Nephron progenitor cell (in vitro differentiated cells): ENCODE data around the gene RUNDC3A.
A peak's percentile ranks its signal among the peaks of the same experiment; 100 is the strongest.

Source experiments
- DNase-seq: peaks from one replicate; pipeline ENCODE4 v3.0.0; 2021
- H3K27ac Mint-ChIP-seq: 2 replicates; pipeline ENCODE4 v1.8.0; 2021; ENCODE audit warnings: mild to moderate bottlenecking, moderate library complexity, mixed read lengths
- H3K27me3 Mint-ChIP-seq: 2 replicates; pipeline ENCODE4 v1.8.0; 2021; ENCODE audit warnings: mild to moderate bottlenecking, low read depth, mixed read lengths; ENCODE audit not compliant: poor library complexity
- H3K36me3 Mint-ChIP-seq: 2 replicates; pipeline ENCODE4 v1.8.0; 2021; ENCODE audit warnings: low read depth, mixed read lengths
- H3K4me1 Mint-ChIP-seq: 2 replicates; pipeline ENCODE4 v1.8.0; 2021; ENCODE audit warnings: mixed read lengths
- H3K4me3 Mint-ChIP-seq: 2 replicates; pipeline ENCODE4 v1.8.0; 2021; ENCODE audit warnings: mild to moderate bottlenecking, moderate library complexity, mixed read lengths
- H3K9me3 Mint-ChIP-seq: 2 replicates; pipeline ENCODE4 v1.8.0; 2021; ENCODE audit warnings: mild to moderate bottlenecking, moderate library complexity, mixed read lengths
- TF ChIP-seq, protein P1 (sequence below): fragments of 200-600 bp; sonication (generic); IDR thresholded peaks from 2 replicates; pipeline ENCODE4 v1.5.0; 2021; ENCODE audit warnings: antibody characterized with exemption

The RUNDC3A gene

GRCh38 chr17:44331249-44331760, 22.9 kb downstream of the RUNDC3A start:
- peak; percentile 77 for DNase-seq
- TF ChIP-seq, protein P1, sequence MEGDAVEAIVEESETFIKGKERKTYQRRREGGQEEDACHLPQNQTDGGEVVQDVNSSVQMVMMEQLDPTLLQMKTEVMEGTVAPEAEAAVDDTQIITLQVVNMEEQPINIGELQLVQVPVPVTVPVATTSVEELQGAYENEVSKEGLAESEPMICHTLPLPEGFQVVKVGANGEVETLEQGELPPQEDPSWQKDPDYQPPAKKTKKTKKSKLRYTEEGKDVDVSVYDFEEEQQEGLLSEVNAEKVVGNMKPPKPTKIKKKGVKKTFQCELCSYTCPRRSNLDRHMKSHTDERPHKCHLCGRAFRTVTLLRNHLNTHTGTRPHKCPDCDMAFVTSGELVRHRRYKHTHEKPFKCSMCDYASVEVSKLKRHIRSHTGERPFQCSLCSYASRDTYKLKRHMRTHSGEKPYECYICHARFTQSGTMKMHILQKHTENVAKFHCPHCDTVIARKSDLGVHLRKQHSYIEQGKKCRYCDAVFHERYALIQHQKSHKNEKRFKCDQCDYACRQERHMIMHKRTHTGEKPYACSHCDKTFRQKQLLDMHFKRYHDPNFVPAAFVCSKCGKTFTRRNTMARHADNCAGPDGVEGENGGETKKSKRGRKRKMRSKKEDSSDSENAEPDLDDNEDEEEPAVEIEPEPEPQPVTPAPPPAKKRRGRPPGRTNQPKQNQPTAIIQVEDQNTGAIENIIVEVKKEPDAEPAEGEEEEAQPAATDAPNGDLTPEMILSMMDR: peak; percentile 80
- Mint-ChIP-seq H3K27ac (no peak overlapping the region), H3K4me1 (peaks cover 5% of the 10 kb centered on the region), H3K4me3 (no peak overlapping the region), H3K36me3 (no peaks in the 10 kb centered on the region), H3K9me3 (no peaks in the 10 kb centered on the region), H3K27me3 (peaks cover 19% of the 10 kb centered on the region)

DNA sequence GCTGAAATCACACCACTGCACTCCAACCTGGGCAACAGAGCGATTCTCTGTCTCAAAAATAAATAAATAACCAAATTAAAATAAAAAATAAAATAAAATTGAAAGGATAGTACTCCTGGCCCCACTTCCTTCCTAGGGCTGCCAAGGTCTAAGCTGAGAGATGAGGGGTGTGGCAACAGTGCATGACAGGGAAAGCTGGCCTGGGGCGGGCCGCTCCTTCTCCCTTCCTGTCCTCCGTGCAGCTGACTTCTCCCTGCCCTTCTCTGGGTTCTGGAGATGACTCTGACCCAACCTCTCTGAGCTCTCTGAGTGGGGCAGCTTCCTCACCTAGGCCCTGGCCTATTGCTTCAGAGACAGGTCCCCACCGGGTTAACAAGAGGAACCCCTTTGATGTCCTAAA, 25.0 kb downstream of the RUNDC3A start:
- no peaks in the 10 kb centered on the region for H3K36me3 Mint-ChIP-seq
- peaks cover 20% of the 10 kb centered on the region for H3K27me3 Mint-ChIP-seq
- TF ChIP-seq, protein P1: no peak
- no peaks in the 10 kb centered on the region for H3K9me3 Mint-ChIP-seq
- no peak overlapping the region for H3K27ac Mint-ChIP-seq
- no peak overlapping the region for H3K4me3 Mint-ChIP-seq
- peaks cover 16% of the 10 kb centered on the region for H3K4me1 Mint-ChIP-seq
- DNase-seq: no peak

DNA sequence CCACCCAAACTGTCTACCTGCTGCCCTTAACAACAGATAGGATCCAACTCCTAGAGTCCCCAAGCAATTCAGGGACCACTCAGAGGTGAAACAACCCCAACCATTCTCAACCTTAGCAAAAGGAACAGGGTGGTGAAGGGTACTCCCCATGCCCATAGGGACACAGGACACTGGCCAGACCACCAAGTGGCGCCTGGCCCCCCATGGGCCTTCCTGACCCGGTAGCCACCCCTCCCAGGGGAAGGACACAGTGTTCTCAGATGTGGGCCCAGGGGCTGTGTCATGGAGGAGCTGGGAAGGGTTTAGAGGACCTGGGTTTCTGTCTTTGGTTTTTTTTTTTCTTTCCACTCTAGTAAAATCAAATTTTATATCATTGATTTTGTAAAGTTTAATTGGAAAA, 25.9 kb downstream of the RUNDC3A start:
- no peak overlapping the region for H3K4me3 Mint-ChIP-seq
- no peaks in the 10 kb centered on the region for H3K36me3 Mint-ChIP-seq
- H3K27me3 Mint-ChIP-seq: peaks cover 18% of the 10 kb centered on the region
- H3K27ac Mint-ChIP-seq: no peak overlapping the region
- DNase-seq: no peak
- TF ChIP-seq, protein P1: no peak
- H3K4me1 Mint-ChIP-seq: peaks cover 18% of the 10 kb centered on the region
- no peaks in the 10 kb centered on the region for H3K9me3 Mint-ChIP-seq

DNA sequence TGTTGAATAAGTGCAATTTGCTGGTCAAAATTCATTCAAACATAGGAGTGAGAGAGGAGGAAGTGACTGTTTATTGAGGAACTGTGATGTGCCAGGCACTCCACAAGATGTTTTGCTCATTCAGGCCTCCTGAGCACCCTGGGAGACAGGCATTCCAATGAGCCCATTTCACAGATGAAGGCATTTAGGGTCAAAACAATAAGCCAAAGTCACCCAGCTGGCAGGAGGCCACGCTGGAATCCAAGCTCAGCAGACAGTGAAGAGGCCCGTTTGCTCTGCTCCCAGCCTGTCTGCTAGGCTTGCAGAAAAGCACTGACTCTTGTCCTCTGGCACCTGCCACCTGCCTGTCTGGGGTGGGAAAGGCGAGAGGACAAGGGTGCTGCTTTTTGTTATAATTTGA, 26.3 kb downstream of the RUNDC3A start:
- no peak overlapping the region for H3K27ac Mint-ChIP-seq
- no peak overlapping the region for H3K4me3 Mint-ChIP-seq
- no peaks in the 10 kb centered on the region for H3K36me3 Mint-ChIP-seq
- DNase-seq: no peak
- TF ChIP-seq, protein P1: no peak
- H3K4me1 Mint-ChIP-seq: peaks cover 18% of the 10 kb centered on the region
- no peaks in the 10 kb centered on the region for H3K9me3 Mint-ChIP-seq
- H3K27me3 Mint-ChIP-seq: peaks cover 18% of the 10 kb centered on the region

GRCh38 chr17:44335564-44335963, 27.2 kb downstream of the RUNDC3A start:
- H3K9me3 Mint-ChIP-seq: no peaks in the 10 kb centered on the region
- H3K4me1 Mint-ChIP-seq: peaks cover 18% of the 10 kb centered on the region
- no peak overlapping the region for H3K4me3 Mint-ChIP-seq
- no peak for DNase-seq
- H3K27me3 Mint-ChIP-seq: peaks cover 26% of the 10 kb centered on the region
- no peaks in the 10 kb centered on the region for H3K36me3 Mint-ChIP-seq
- TF ChIP-seq, protein P1: no peak
- H3K27ac Mint-ChIP-seq: no peak overlapping the region

DNA sequence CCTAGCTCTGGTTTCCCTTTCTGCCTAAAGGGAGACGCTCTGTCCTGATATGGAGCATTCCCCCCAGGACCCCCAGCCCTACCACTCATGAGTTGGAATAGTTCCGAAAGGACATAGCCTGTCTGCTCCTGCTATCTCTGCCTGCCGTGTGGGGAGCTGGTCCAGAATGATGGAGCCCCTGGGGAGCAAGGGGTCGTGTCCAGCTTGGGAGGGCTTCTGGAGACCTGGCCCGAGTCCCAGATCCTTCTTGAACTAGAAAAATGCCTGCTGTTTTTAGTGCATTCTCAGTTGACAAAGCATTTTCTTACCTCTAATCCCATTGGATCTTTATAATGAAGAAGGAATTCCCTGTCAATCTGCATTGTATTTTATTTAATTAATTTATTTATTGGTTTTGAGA, 27.6 kb downstream of the RUNDC3A start:
- H3K9me3 Mint-ChIP-seq: no peaks in the 10 kb centered on the region
- H3K4me1 Mint-ChIP-seq: peaks cover 18% of the 10 kb centered on the region
- TF ChIP-seq, protein P1: no peak
- H3K4me3 Mint-ChIP-seq: no peak overlapping the region
- no peaks in the 10 kb centered on the region for H3K36me3 Mint-ChIP-seq
- no peak overlapping the region for H3K27ac Mint-ChIP-seq
- no peak for DNase-seq
- H3K27me3 Mint-ChIP-seq: peaks cover 29% of the 10 kb centered on the region
